ENCODE data around the gene GOLGA8B. TPM values are rescaled to one million over a fixed set of nuclear protein-coding genes. Genes with fewer than 3 reads are reported as not detected.

The GOLGA8B gene
- polyA plus RNA-seq, 3 donors = 0.37 to 11.5 TPM; not detected in 1

DNA sequence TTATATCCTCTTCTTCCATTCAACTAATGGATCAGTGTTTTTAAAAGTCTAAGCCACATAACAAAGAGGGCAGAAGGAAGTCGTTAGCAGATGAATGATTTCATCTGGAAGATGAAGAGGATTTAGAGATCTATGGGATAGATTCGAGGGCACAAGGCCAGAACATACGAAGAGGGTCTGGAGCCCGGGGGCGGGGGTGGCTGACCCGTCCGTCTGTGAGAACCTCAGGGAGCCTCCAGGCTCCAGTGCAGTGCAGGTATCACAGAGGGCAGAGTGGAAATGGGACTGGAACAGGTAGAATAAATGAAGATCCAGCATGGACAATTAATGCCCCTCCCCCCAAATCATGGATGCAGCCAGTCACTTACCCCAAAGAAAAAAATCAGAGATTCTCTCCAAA is 1.5 kb upstream of the GOLGA8B start:
- WGBS (ENCODE audit: insufficient coverage) = 92% methylated on average over 3 of the region's 7 CpGs
- no peak overlapping the region for H3K27ac Mint-ChIP-seq

GRCh38 chr15:34584330-34584668 is 848 bp upstream of the GOLGA8B start:
- Mint-ChIP-seq H3K27ac (peak overlapping the region in 1 of 7 donors; percentile 4), H3K27me3 (ENCODE audit: low read depth in 3 of 3) (peaks cover 29 to 50% (median 36%) of the 10 kb centered on the region in 3 donors), H3K4me1 (peaks cover 15% of the 10 kb centered on the region), H3K4me3 (peak overlapping the region; percentile 85 to 92), H3K9me3 (peaks cover 0 to 5% (median 0%) of the 10 kb centered on the region in 7 donors), H3K36me3 (no peaks in the 10 kb centered on the region)
- Histone ChIP-seq H3K4me3 (replicated peaks in 1 of 3; ENCODE audit: low read depth in 2 of 3, low read length in 3 of 3) (peak overlapping the region in 1 of 3 experiments; percentile 78), H3K27me3 (ENCODE audit: control insufficient read depth in 2 of 2, insufficient read depth in 2 of 2, low read length in 2 of 2) (peaks cover 15 to 35% of the 10 kb centered on the region in 2 donors), H4K20me1 (ENCODE audit: insufficient read depth, low read length) (no peaks in the 10 kb centered on the region), H3K9me3 (replicated peaks in 1 of 2; ENCODE audit: control insufficient read depth in 1 of 2, insufficient read depth in 1 of 2, low read length in 2 of 2) (no peaks in the 10 kb centered on the region), H2AFZ (ENCODE audit: insufficient read depth, low read depth, low read length, poor library complexity, severe bottlenecking) (peak overlapping the region; percentile 88), H3K4me2 (replicated peaks; ENCODE audit: extremely low read depth, low read length, poor library complexity, severe bottlenecking) (peak overlapping the region; percentile 91), H3K36me3 (replicated peaks in 1 of 2; ENCODE audit: control insufficient read depth in 1 of 2, insufficient read depth in 2 of 2, low read length in 2 of 2) (no peaks in the 10 kb centered on the region), H3K27ac (ENCODE audit: low read depth in 1 of 2, low read length in 2 of 2) (no peak overlapping the region), H3K4me1 (ENCODE audit: control insufficient read depth in 1 of 2, insufficient read depth in 2 of 2, low read length in 2 of 2) (peaks cover 13 to 23% of the 10 kb centered on the region in 2 donors), H3K79me2 (ENCODE audit: insufficient read depth, low read length) (no peaks in the 10 kb centered on the region), H3K9ac (ENCODE audit: insufficient read depth, low read length, poor library complexity, severe bottlenecking) (no peak overlapping the region)
- DNase-seq = no peak
- no peak for TF ChIP-seq CTCF (IDR thresholded peaks at IDR 0.05)
- intact Hi-C loops (cut with micrococcal nuclease) = loop anchor here in 1 of 2 donors (10.0 kb wide), 2 partner anchors 219 to 519 kb away; partner anchors contain the start of gene LPCAT4
- 72% methylated on average over 12 of the region's 13 CpGs for WGBS (ENCODE audit: insufficient coverage)

More for the DNA sequence above, 1.5 kb upstream of the GOLGA8B start:
- no peaks in the 10 kb centered on the region for H3K36me3 Mint-ChIP-seq
- H3K4me1 Mint-ChIP-seq = peaks cover 15% of the 10 kb centered on the region
- Histone ChIP-seq H3K4me3 (replicated peaks in 1 of 3; ENCODE audit: low read depth in 2 of 3, low read length in 3 of 3) (no peak overlapping the region), H3K9me3 (replicated peaks in 1 of 2; ENCODE audit: control insufficient read depth in 1 of 2, insufficient read depth in 1 of 2, low read length in 2 of 2) (no peaks in the 10 kb centered on the region), H3K4me2 (replicated peaks; ENCODE audit: extremely low read depth, low read length, poor library complexity, severe bottlenecking) (no peak overlapping the region), H3K79me2 (ENCODE audit: insufficient read depth, low read length) (no peaks in the 10 kb centered on the region), H2AFZ (ENCODE audit: insufficient read depth, low read depth, low read length, poor library complexity, severe bottlenecking) (no peak overlapping the region), H3K36me3 (replicated peaks in 1 of 2; ENCODE audit: control insufficient read depth in 1 of 2, insufficient read depth in 2 of 2, low read length in 2 of 2) (no peaks in the 10 kb centered on the region), H3K27me3 (ENCODE audit: control insufficient read depth in 2 of 2, insufficient read depth in 2 of 2, low read length in 2 of 2) (peaks cover 15 to 35% of the 10 kb centered on the region in 2 donors), H3K4me1 (ENCODE audit: control insufficient read depth in 1 of 2, insufficient read depth in 2 of 2, low read length in 2 of 2) (peaks cover 13 to 23% of the 10 kb centered on the region in 2 donors), H3K9ac (ENCODE audit: insufficient read depth, low read length, poor library complexity, severe bottlenecking) (no peak overlapping the region), H3K27ac (ENCODE audit: low read depth in 1 of 2, low read length in 2 of 2) (no peak overlapping the region), H4K20me1 (ENCODE audit: insufficient read depth, low read length) (no peaks in the 10 kb centered on the region)
- no peak for TF ChIP-seq CTCF (IDR thresholded peaks at IDR 0.05)
- H3K4me3 Mint-ChIP-seq = peak overlapping the region in 1 of 2 donors; percentile 36
- intact Hi-C loops (cut with micrococcal nuclease) = loop anchor here in 1 of 2 donors (10.0 kb wide), 2 partner anchors 220 to 520 kb away; partner anchors contain the start of gene LPCAT4
- no peak for DNase-seq
- H3K9me3 Mint-ChIP-seq = peaks cover 0 to 5% (median 0%) of the 10 kb centered on the region in 7 donors
- peaks cover 29 to 50% (median 39%) of the 10 kb centered on the region in 3 donors for H3K27me3 Mint-ChIP-seq (ENCODE audit: low read depth in 3 of 3)

All from CD14-positive monocyte (primary cell).